GM23338 (cell line): ENCODE data around the gene PNKP.

ENCODE experiments used
- CREB1 ChIP-seq: fragments of 250-450 bp; sonication (Bioruptor Pico); IDR thresholded peaks from 2 replicates; pipeline ENCODE4 v1.5.0; 2020; ENCODE audit warnings: low read depth, mild to moderate bottlenecking, moderate library complexity
- CTCF ChIP-seq, 2 experiments: fragments of 200-600 bp in 1 of 2; sonication (generic) in 1 of 2; conservative IDR thresholded peaks; 2 replicates each; pipeline versions ENCODE4 v1.5.1 to v1.6.1; 2016 to 2017; ENCODE audit warnings: antibody characterized with exemption in 2 of 2, low read depth in 2 of 2, mild to moderate bottlenecking in 2 of 2, moderate library complexity in 1 of 2
- EZH2 ChIP-seq: fragments of 200-600 bp; sonication (generic); IDR thresholded peaks from one replicate; pipeline ENCODE4 v1.8.0; 2017; ENCODE audit warnings: antibody characterized with exemption, mild to moderate bottlenecking, low read depth; ENCODE audit not compliant: unreplicated experiment
- EZH2phosphoT487 ChIP-seq: fragments of 200-600 bp; sonication (generic); IDR thresholded peaks from one replicate; pipeline ENCODE4 v1.8.1; 2018; ENCODE audit warnings: antibody characterized with exemption; ENCODE audit not compliant: unreplicated experiment
- NANOG ChIP-seq: IDR thresholded peaks from 2 replicates; pipeline ENCODE4 v1.6.1; 2016; ENCODE audit warnings: antibody characterized with exemption, borderline replicate concordance
- POLR2AphosphoS5 ChIP-seq: IDR thresholded peaks from 2 replicates; pipeline ENCODE4 v1.6.1; 2016; ENCODE audit warnings: antibody characterized with exemption, low read depth
- REST ChIP-seq: IDR thresholded peaks from one replicate; pipeline ENCODE4 v1.6.1; 2018; ENCODE audit warnings: antibody characterized with exemption; ENCODE audit not compliant: unreplicated experiment

- TF ChIP-seq NANOG (no peak), CTCF (conservative IDR thresholded peaks at IDR 0.05; ENCODE audit: low read depth in 2 of 2) (no peak), EZH2 (no peak), POLR2AphosphoS5 (no peak), REST (no peak), EZH2phosphoT487 (no peak), CREB1 (CRISPR knock-in tag) (no peak)
Observed at GRCh38 chr19:49830766-49831165, 36.6 kb downstream of the PNKP start.
